GM12878 (cell line): ENCODE results near the gene LIN7B. TPM values are rescaled to one million over a fixed set of nuclear protein-coding genes. Genes with fewer than 3 reads are reported as not detected.
A peak's percentile ranks its signal among the peaks of the same experiment; 100 is the strongest.

Source experiments
- ATAC-seq: fragments of 200-7000 bp; cut with Tn5 transposase; 3 replicates; pipeline ENCODE4 v1.9.1; 2020; ENCODE audit warnings: mild to moderate bottlenecking, moderate library complexity
- BruUV-seq: library from RNA; stranded (reverse); fragments of 400-500 nt; replicated peaks from 2 replicates; lab custom pipeline; 2021; lab: Mats Ljungman, UMichigan
- CTCF ChIA-PET: fragments of 300-600 bp; sonication (Branson Sonifier 250); formaldehyde crosslinking; extraction: SDS; loops from one replicate; lab custom pipeline; 2021; ENCODE audit warnings: inconsistent platforms; lab: Yijun Ruan, JAX
- POLR2A ChIA-PET: fragments of 350-600 bp; formaldehyde crosslinking; extraction: SDS; loops from one replicate; lab custom pipeline; 2021; ENCODE audit warnings: inconsistent platforms; lab: Charles Lee
- RAD21 ChIA-PET: fragments of 300-600 bp; sonication (Branson Sonifier 250); formaldehyde crosslinking; loops from one replicate; lab custom pipeline; 2023; ENCODE audit warnings: antibody characterized with exemption; ENCODE audit not compliant: unreplicated experiment; lab: Charles Lee
- SMC1A ChIA-PET: fragments of 300-600 bp; sonication (Branson Sonifier 250); formaldehyde crosslinking; loops from one replicate; lab custom pipeline; 2023; ENCODE audit not compliant: unreplicated experiment, uncharacterized antibody; lab: Charles Lee
- DNase-seq: peaks from one replicate; pipeline ENCODE4 v3.0.0-alpha.2; 2011; ENCODE audit warnings: low read depth, low spot score
- FAIRE-seq: peaks from 3 replicates; lab custom pipeline; 2011; peaks lifted over from hg19 to GRCh38; lab: Jason Lieb, UNC
- H2AFZ ChIP-seq: 2 replicates; pipeline ENCODE4 v1.6.0; 2011; ENCODE audit warnings: low read depth, low read length, control low read depth; ENCODE audit not compliant: control insufficient read depth
- H3K27ac ChIP-seq: 2 replicates; pipeline ENCODE4 v1.5.1; 2011; ENCODE audit warnings: control low read depth; ENCODE audit not compliant: control insufficient read depth, insufficient read depth
- H3K27me3 ChIP-seq, 2 experiments: replicated peaks in 1 of 2; 2 replicates each; pipeline versions ENCODE4 v1.6.0 to v1.6.1; 2011; ENCODE audit warnings: low read length in 1 of 2; ENCODE audit not compliant: control insufficient read depth in 2 of 2, insufficient read depth in 2 of 2
- H3K36me3 ChIP-seq, 2 experiments: 2 replicates each; pipeline ENCODE4 v1.5.1; 2011; ENCODE audit warnings: low read length in 1 of 2; ENCODE audit not compliant: control insufficient read depth in 2 of 2, insufficient read depth in 2 of 2
- H3K4me1 ChIP-seq: 2 replicates; pipeline ENCODE4 v1.6.1; 2011; ENCODE audit warnings: mild to moderate bottlenecking, low read length, moderate library complexity, mixed read lengths; ENCODE audit not compliant: control insufficient read depth, insufficient read depth
- H3K4me2 ChIP-seq: 2 replicates; pipeline ENCODE4 v1.6.0; 2011; ENCODE audit warnings: control low read depth; ENCODE audit not compliant: control insufficient read depth, insufficient read depth
- H3K4me3 ChIP-seq: fragments of 200-600 bp; sonication (generic); 2 replicates; pipeline ENCODE4 v1.5.1; 2016
- H3K79me2 ChIP-seq: 2 replicates; pipeline ENCODE4 v1.6.0; 2011; ENCODE audit warnings: low read length; ENCODE audit not compliant: control insufficient read depth, insufficient read depth
- H3K9ac ChIP-seq: 2 replicates; pipeline ENCODE4 v1.8.0; 2011; ENCODE audit warnings: low read length, control low read depth, mixed read lengths; ENCODE audit not compliant: control insufficient read depth, insufficient read depth
- H3K9me3 ChIP-seq: replicated peaks from 3 replicates; pipeline ENCODE4 v1.5.1; 2011; ENCODE audit warnings: mild to moderate bottlenecking, low read length; ENCODE audit not compliant: control insufficient read depth, insufficient read depth
- H4K20me1 ChIP-seq: 2 replicates; pipeline ENCODE4 v1.6.0; 2011; ENCODE audit not compliant: control insufficient read depth, insufficient read depth
- ATF7 ChIP-seq: fragments of 450-650 bp; IDR thresholded peaks from 2 replicates; pipeline ENCODE4 v1.6.1; 2016; ENCODE audit warnings: low read depth, mild to moderate bottlenecking
- BACH1 ChIP-seq: fragments of 450-650 bp; IDR thresholded peaks from 2 replicates; pipeline ENCODE4 v1.6.1; 2017; ENCODE audit warnings: mild to moderate bottlenecking, borderline replicate concordance
- CBX3 ChIP-seq: fragments of 200-600 bp; sonication (generic); IDR thresholded peaks from 2 replicates; pipeline ENCODE4 v1.6.1; 2016; ENCODE audit warnings: low read depth, borderline replicate concordance
- EZH2 ChIP-seq: IDR thresholded peaks from 2 replicates; pipeline ENCODE4 v1.6.1; 2012; ENCODE audit warnings: low read depth, mild to moderate bottlenecking, control low read depth, inconsistent platforms, low read length, borderline replicate concordance; ENCODE audit not compliant: control insufficient read depth
- HDAC2 ChIP-seq: fragments of 200-600 bp; sonication (generic); IDR thresholded peaks from 2 replicates; pipeline ENCODE4 v1.6.1; 2017
- HDGF ChIP-seq: fragments of 450-650 bp; IDR thresholded peaks from 2 replicates; pipeline ENCODE4 v1.6.1; 2016; ENCODE audit warnings: antibody characterized with exemption
- LARP7 ChIP-seq: fragments of 450-650 bp; IDR thresholded peaks from 2 replicates; pipeline ENCODE4 v1.6.1; 2017; ENCODE audit warnings: mild to moderate bottlenecking
- SIN3A ChIP-seq: IDR thresholded peaks from 2 replicates; pipeline ENCODE4 v1.6.1; 2012; ENCODE audit warnings: low read depth, low read length, improper control_type of control experiment
- STAT1 ChIP-seq: fragments of 450-650 bp; conservative IDR thresholded peaks from 2 replicates; pipeline ENCODE4 v1.6.1; 2014; ENCODE audit warnings: antibody characterized with exemption, mild to moderate bottlenecking
- STAT3 ChIP-seq: IDR thresholded peaks from 2 replicates; pipeline ENCODE4 v1.6.1; 2011; ENCODE audit warnings: low read depth, low read length, improper control_type of control experiment
- USF1 ChIP-seq: IDR thresholded peaks from 2 replicates; pipeline ENCODE4 v1.6.1; 2011; ENCODE audit warnings: borderline replicate concordance, low read depth, mild to moderate bottlenecking, moderate library complexity, mixed read lengths, low read length; ENCODE audit not compliant: insufficient read depth; ENCODE audit errors: extremely low read length
- WGBS: methylation state at CpG from one replicate; pipeline ENCODE4 v1.1.6; 2016; ENCODE audit warnings: low lambda C conversion rate; ENCODE audit not compliant: insufficient replicate concordance, insufficient coverage; ENCODE audit errors: missing lambda C conversion rate; 5-methylcytosine and 5-hydroxymethylcytosine counted together
- in situ Hi-C: fragments of 300-500 bp; cut with MboI; formaldehyde crosslinking; loops from 9 replicates; pipeline ENCODE4 v1.14.3; 2018; ENCODE audit warnings: mixed read lengths
- intact Hi-C: fragments of 100-400 bp; cut with micrococcal nuclease; formaldehyde crosslinking; loops from one replicate; pipeline ENCODE4 v1.14.2; 2022; ENCODE audit not compliant: unreplicated experiment
- polyA plus RNA-seq, 11 experiments: library from polyadenylated mRNA; depleted of rRNA in 4 of 11; unstranded in 6 of 11; stranded (reverse) in 5 of 11; fragments of >200 nt; fragmentation: Nextera tagmentation in 4 of 11; fragmentation: Illumina TruSeq in 1 of 11; extraction: Ambion mirVana in 4 of 11; extraction: Trizol in 1 of 11; gene quantifications; 1 replicate in 1 of 11; 2 replicates in 10 of 11; pipeline versions ENCODE4 v1.2.1 to v1.2.3, GENCODE V29; 2011 to 2016; ENCODE audit warnings: inconsistent platforms in 2 of 11, missing spikeins in 2 of 11, low read depth in 1 of 11
- total RNA-seq, 4 experiments: library from RNA; depleted of rRNA in 3 of 4; stranded (reverse); fragments of >200 nt in 3 of 4; fragmentation: Illumina TruSeq in 1 of 4; extraction: Trizol in 1 of 4; gene quantifications; 2 replicates each; pipeline versions ENCODE4 v1.2.1 to v1.2.3, GENCODE V29; 2013 to 2021
- TF ChIP-seq, protein P1 (sequence below): fragments of 150-350 bp; IDR thresholded peaks from 2 replicates; pipeline ENCODE4 v1.6.1; 2014; ENCODE audit warnings: mild to moderate bottlenecking, low read depth, low read length

Gene LIN7B
- total and polyA plus RNA-seq, 10 of the 15 experiments (the other 5 are each of a cell fraction or from before 2014, with no cell fraction given), result 0.15 to 3.5 (median 1.6) TPM; not detected in 2

GRCh38 chr19:49151267-49152118 lies 37.3 kb downstream of the LIN7B start:
- DNase-seq (no peak), FAIRE-seq (no peak), ATAC-seq (peak; percentile 32)
- Histone ChIP-seq H3K27ac (no peak overlapping the region), H3K9ac (no peak overlapping the region), H3K36me3 (no peaks in the 10 kb centered on the region), H4K20me1 (no peaks in the 10 kb centered on the region), H3K79me2 (no peaks in the 10 kb centered on the region), H3K4me1 (peaks cover 10% of the 10 kb centered on the region), H3K27me3 (peaks cover 6 to 22% of the 10 kb centered on the region in 2 experiments), H3K4me2 (0 out of 2 replicates have a peak overlapping the region, but pooled peaks have one; percentile 12), H3K9me3 (peaks cover 4% of the 10 kb centered on the region; the same call in 2 of the 3 replicates), H2AFZ (no peak overlapping the region), H3K4me3 (no peak overlapping the region)
- SMC1A ChIA-PET, result interaction anchor here (1.2 kb wide), 1 partner anchor 47 kb away, joined by 4 read pairs; no protein-coding TSS in a partner anchor
- in situ Hi-C loops (no loop called here), intact Hi-C loops (no loop called here)
- CTCF ChIA-PET, result interaction anchor here (0.8 to 1.9 kb wide), 3 partner anchors 47 to 57 kb away, joined by 3 to 7 read pairs (median 5); no protein-coding TSS in a partner anchor
- POLR2A ChIA-PET, result interaction anchor here (0.5 kb wide), 1 partner anchor 34 kb away, joined by 6 read pairs; no protein-coding TSS in a partner anchor
- RAD21 ChIA-PET, result interaction anchor here (1.1 to 1.6 kb wide), 2 partner anchors 24 to 158 kb away, joined by 3 to 5 read pairs; partner anchors contain the start of gene RUVBL2
- no TSS peak for BruUV-seq
- WGBS, result 8% methylated on average over 45 of the region's 45 CpGs
- peak; percentile 29 for TF ChIP-seq USF1
- no peak for TF ChIP-seq CBX3

DNA sequence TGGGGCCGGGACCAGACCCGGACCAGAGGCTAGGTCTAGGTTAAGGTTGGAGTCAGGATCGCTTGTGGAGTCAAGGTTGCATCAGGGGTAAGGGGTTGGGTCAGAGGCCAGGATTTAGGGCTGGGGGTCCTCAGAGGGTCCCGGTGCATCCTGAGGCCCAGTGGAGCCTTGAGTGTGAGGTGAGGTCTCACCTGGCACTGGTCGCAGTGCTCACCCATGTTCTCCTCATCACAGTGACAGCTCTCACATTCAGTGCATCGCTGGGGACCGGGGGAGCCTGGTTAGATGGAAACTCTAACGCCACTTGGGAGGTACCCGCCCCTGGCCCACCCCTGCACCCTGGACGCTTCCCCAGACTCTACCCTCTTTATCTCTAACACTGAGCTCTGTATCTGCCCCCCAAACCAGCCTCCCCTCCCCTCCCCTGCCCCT lies 38.0 kb downstream of the LIN7B start:
- 23% methylated on average over 10 of the region's 10 CpGs for WGBS
- intact Hi-C loops, result no loop called here
- TF ChIP-seq HDAC2 (no peak), STAT3 (no peak), STAT1 (no peak), ATF7 (no peak), HDGF (no peak), LARP7 (no peak), BACH1 (no peak), EZH2 (no peak), SIN3A (no peak)
- TF ChIP-seq, protein P1, sequence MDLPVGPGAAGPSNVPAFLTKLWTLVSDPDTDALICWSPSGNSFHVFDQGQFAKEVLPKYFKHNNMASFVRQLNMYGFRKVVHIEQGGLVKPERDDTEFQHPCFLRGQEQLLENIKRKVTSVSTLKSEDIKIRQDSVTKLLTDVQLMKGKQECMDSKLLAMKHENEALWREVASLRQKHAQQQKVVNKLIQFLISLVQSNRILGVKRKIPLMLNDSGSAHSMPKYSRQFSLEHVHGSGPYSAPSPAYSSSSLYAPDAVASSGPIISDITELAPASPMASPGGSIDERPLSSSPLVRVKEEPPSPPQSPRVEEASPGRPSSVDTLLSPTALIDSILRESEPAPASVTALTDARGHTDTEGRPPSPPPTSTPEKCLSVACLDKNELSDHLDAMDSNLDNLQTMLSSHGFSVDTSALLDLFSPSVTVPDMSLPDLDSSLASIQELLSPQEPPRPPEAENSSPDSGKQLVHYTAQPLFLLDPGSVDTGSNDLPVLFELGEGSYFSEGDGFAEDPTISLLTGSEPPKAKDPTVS, result no peak

More for the DNA sequence above, 38.0 kb downstream of the LIN7B start:
- SMC1A ChIA-PET, result interaction anchor here (0.6 kb wide), 1 partner anchor 1346 kb away, joined by 3 read pairs; no protein-coding TSS in a partner anchor
- in situ Hi-C loops, result no loop called here
- ATAC-seq (no peak), DNase-seq (no peak), FAIRE-seq (no peak)
- Histone ChIP-seq H3K4me2 (no peak overlapping the region), H3K4me1 (peaks cover 10% of the 10 kb centered on the region), H3K9me3 (peaks cover 4% of the 10 kb centered on the region; the same call in 2 of the 3 replicates), H3K27me3 (peaks cover 6 to 22% of the 10 kb centered on the region in 2 experiments), H2AFZ (no peak overlapping the region), H3K4me3 (no peak overlapping the region), H3K9ac (no peak overlapping the region), H4K20me1 (no peaks in the 10 kb centered on the region), H3K79me2 (no peaks in the 10 kb centered on the region), H3K27ac (no peak overlapping the region), H3K36me3 (no peaks in the 10 kb centered on the region)
- RAD21 ChIA-PET, result no interaction called here
- POLR2A ChIA-PET, result no interaction called here
- no TSS peak for BruUV-seq
- CTCF ChIA-PET, result no interaction called here
